Suppressor macrophage (primary cell): Measurements from ENCODE around the gene GRIN3A.
"Not testable (repeated sequence)": the region's sequence is repeated elsewhere in the genome, so short reads cannot be mapped to it uniquely, and the experiment has no call there.

Experiments used
- DNase-seq, 4 experiments: peaks; one replicate each; pipeline ENCODE4 v3.0.0-alpha.2; 2020 to 2022

GRIN3A gene

GRCh38 chr9:101574731-101575333 is 163.6 kb downstream of the GRIN3A start:
- no peak for DNase-seq

- no peak for DNase-seq
Observed at GRCh38 chr9:101572316-101572715, 166.1 kb downstream of the GRIN3A start.

- DNase-seq, result no peak
Observed at GRCh38 chr9:101571114-101571513, 167.3 kb downstream of the GRIN3A start.

- no peak for DNase-seq
Observed at GRCh38 chr9:101569741-101570501, 168.5 kb downstream of the GRIN3A start.

GRCh38 chr9:101567725-101568350 is 170.6 kb downstream of the GRIN3A start:
- no peak for DNase-seq

- DNase-seq, result peak in 3 of 4 experiments; percentile 26 to 42 (median 27)
Observed at GRCh38 chr9:101566904-101567724, 171.3 kb downstream of the GRIN3A start.

GRCh38 chr9:101564252-101564651 is 174.2 kb downstream of the GRIN3A start:
- DNase-seq, result no peak

- DNase-seq, result no peak
Observed at GRCh38 chr9:101562966-101563365, 175.5 kb downstream of the GRIN3A start.

GRCh38 chr9:101561740-101562139 is 176.7 kb downstream of the GRIN3A start:
- no peak for DNase-seq

GRCh38 chr9:101549472-101550098 is 188.9 kb downstream of the GRIN3A start:
- DNase-seq, result not testable (repeated sequence)

GRCh38 chr9:101543098-101543735 is 195.2 kb downstream of the GRIN3A start:
- DNase-seq, result no peak

- DNase-seq, result no peak
Observed at GRCh38 chr9:101540069-101540468, 198.4 kb downstream of the GRIN3A start.

- peak; percentile 10 to 32 (median 24) for DNase-seq
Observed at GRCh38 chr9:101536938-101537337, 201.5 kb downstream of the GRIN3A start.

- no peak for DNase-seq
Observed at GRCh38 chr9:101536351-101536750, 202.1 kb downstream of the GRIN3A start.

GRCh38 chr9:101533334-101534204 is 204.9 kb downstream of the GRIN3A start, which contains the start of gene RNF20:
Gene RNF20, plus strand, starts transcription at chr9:101533853. Its CDS starts 1,571 bp downstream, at chr9:101535424.
- peak; percentile 98 to 99 (median 99) for DNase-seq

- peak; percentile 87 to 88 (median 88) for DNase-seq
Observed at GRCh38 chr9:101530076-101530711, 208.3 kb downstream of the GRIN3A start.

- no peak for DNase-seq
Observed at GRCh38 chr9:101528015-101528414, 210.4 kb downstream of the GRIN3A start.

GRCh38 chr9:101527066-101527465 is 211.4 kb downstream of the GRIN3A start:
- DNase-seq, result no peak

GRCh38 chr9:101524371-101524770 is 214.1 kb downstream of the GRIN3A start:
- no peak for DNase-seq
